A673 (cell line): ENCODE results near the gene GLIPR2.

ENCODE experiments used
- CTCF ChIP-seq: fragments of 300-800, 200-600 bp; sonication (generic); conservative IDR thresholded peaks from 2 replicates; pipeline ENCODE4 v1.5.1; 2017; ENCODE audit warnings: low read depth, mild to moderate bottlenecking, antibody characterized with exemption, low read length, moderate library complexity, mixed read lengths
- EZH2 ChIP-seq: fragments of 200-600 bp; sonication (generic); IDR thresholded peaks from 2 replicates; pipeline ENCODE4 v1.6.1; 2017; ENCODE audit warnings: borderline replicate concordance, low read depth, mild to moderate bottlenecking, mixed read lengths, antibody characterized with exemption, low read length; ENCODE audit not compliant: poor library complexity, severe bottlenecking

DNA sequence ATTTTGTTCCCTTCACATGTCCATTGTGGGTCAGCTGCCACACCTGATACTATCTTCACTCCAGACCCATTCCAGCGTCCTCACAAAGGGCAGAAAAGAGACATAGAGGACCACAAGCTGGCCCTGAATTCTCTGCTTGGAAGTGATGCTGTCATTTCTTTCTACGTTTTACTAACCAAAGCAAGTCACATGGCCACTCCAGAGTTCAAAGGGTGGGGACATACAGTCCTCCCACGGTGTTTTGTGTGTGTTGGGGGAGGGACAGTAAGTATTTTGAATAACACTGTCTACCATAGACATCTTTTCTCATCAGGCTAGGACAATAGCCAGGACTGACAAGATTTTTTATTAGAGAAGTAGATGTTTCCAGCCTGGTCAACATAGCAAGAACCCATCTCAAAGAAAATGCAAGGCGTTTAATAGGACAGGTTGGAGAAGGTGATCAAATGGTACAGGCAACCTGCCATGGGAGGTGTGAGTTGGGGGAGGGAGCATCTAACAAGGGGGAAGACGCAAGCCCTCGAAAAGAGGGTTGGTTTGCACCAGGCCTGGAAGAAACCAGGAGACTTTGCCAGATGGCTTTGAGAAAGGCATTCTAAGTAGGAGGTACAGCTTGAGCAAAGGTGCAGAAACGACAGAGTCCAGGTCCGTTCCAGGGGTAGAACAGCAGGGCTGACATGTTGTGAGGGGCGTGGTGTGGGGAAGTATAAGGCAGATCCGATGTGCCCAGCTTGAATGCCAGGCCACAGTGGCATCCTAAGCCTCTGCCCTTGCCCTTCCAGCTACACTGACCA lies 11.3 kb upstream of the GLIPR2 start:
- TF ChIP-seq EZH2: no peak
- no peak for TF ChIP-seq CTCF
